Fibroblast of skin of scalp (primary cell): ENCODE results near the gene LDLR.
A peak's percentile ranks its signal among the peaks of the same experiment; 100 is the strongest.
"Not testable (repeated sequence)": the region's sequence is repeated elsewhere in the genome, so short reads cannot be mapped to it uniquely, and the experiment has no call there.

ENCODE experiments used
- DNase-seq: peaks from one replicate; pipeline ENCODE4 v3.0.0-alpha.2; 2013

LDLR gene

GRCh38 chr19:11141937-11142527, 52.8 kb downstream of the LDLR start:
- no peak for DNase-seq

- DNase-seq, result peak; percentile 97
Measured at GRCh38 chr19:11142528-11143171, 53.4 kb downstream of the LDLR start.

- DNase-seq, result no peak
Measured at GRCh38 chr19:11145536-11145924, 56.3 kb downstream of the LDLR start.

GRCh38 chr19:11148001-11148400, 58.7 kb downstream of the LDLR start:
- DNase-seq, result no peak

GRCh38 chr19:11151181-11151580, 61.9 kb downstream of the LDLR start:
- DNase-seq, result peak; percentile 27

GRCh38 chr19:11152318-11153062, 63.2 kb downstream of the LDLR start:
- DNase-seq, result no peak

- no peak for DNase-seq
Measured at GRCh38 chr19:11154683-11155047, 65.4 kb downstream of the LDLR start.

- peak; percentile 99 for DNase-seq
Measured at GRCh38 chr19:11155373-11156120, 66.3 kb downstream of the LDLR start, which contains the start of gene SPC24. Gene SPC24 (minus strand): TSS chr19:11155782. CDS start chr19:11155776, 6 bp downstream.

GRCh38 chr19:11159598-11160439, 70.6 kb downstream of the LDLR start:
- DNase-seq, result no peak

GRCh38 chr19:11160440-11160768, 71.1 kb downstream of the LDLR start:
- DNase-seq, result not testable (repeated sequence)

- DNase-seq, result no peak
Measured at GRCh38 chr19:11164296-11164695, 75.0 kb downstream of the LDLR start.

GRCh38 chr19:11164879-11165406, 75.7 kb downstream of the LDLR start:
- DNase-seq, result peak; percentile 81

- peak; percentile 29 for DNase-seq
Measured at GRCh38 chr19:11165486-11166030, 76.3 kb downstream of the LDLR start.

GRCh38 chr19:11166281-11167142, 77.2 kb downstream of the LDLR start:
- peak; percentile 72 for DNase-seq

- DNase-seq, result peak; percentile 89
Measured at GRCh38 chr19:11168568-11168967, 79.3 kb downstream of the LDLR start.

- DNase-seq, result no peak
Measured at GRCh38 chr19:11169896-11170678, 80.8 kb downstream of the LDLR start.

- no peak for DNase-seq
Measured at GRCh38 chr19:11171144-11171543, 81.9 kb downstream of the LDLR start.

GRCh38 chr19:11172576-11172975, 83.3 kb downstream of the LDLR start:
- no peak for DNase-seq

GRCh38 chr19:11173516-11174155, 84.4 kb downstream of the LDLR start:
- DNase-seq, result no peak
